B cell (primary cell): Measurements from ENCODE around the gene DIP2B.

Experiments used
- EZH2 ChIP-seq: IDR thresholded peaks from 2 replicates; pipeline ENCODE4 v1.6.1; 2012; ENCODE audit warnings: borderline replicate concordance, low read depth, mild to moderate bottlenecking, moderate library complexity, low read length; ENCODE audit not compliant: insufficient read depth, poor library complexity, severe bottlenecking
- TF ChIP-seq, protein P1 (sequence below): fragments of 200-600 bp; IDR thresholded peaks from one replicate; pipeline ENCODE4 v1.8.0; 2022; ENCODE audit warnings: antibody characterized with exemption, mild to moderate bottlenecking

DNA sequence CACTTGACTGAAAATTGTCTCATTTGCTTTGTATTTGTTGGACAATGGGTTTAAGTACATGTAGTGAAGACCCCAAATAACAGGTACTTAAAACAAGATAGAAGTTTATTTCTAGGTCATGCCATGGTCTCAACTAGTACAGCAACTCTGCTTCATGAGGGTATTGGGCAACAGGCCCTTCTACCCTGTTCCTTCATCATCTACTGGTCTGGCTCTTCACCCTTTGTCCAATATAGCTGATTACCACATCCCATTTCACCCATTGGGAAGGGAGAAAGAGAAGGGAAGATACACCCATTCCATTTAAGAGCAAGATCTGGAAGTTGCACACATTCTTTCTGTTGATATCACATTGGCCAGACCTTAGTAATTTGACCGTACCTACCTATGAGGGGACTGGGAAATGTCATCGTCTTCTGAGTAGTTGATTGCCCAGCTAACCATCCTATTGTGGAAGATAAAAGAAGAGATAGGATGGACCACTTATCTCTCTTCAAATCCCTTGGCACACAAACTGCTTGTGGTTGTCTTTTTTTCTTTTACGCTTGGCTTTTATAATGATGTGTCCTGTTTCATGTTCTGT, 104.6 kb downstream of the DIP2B start:
- TF ChIP-seq, protein P1, sequence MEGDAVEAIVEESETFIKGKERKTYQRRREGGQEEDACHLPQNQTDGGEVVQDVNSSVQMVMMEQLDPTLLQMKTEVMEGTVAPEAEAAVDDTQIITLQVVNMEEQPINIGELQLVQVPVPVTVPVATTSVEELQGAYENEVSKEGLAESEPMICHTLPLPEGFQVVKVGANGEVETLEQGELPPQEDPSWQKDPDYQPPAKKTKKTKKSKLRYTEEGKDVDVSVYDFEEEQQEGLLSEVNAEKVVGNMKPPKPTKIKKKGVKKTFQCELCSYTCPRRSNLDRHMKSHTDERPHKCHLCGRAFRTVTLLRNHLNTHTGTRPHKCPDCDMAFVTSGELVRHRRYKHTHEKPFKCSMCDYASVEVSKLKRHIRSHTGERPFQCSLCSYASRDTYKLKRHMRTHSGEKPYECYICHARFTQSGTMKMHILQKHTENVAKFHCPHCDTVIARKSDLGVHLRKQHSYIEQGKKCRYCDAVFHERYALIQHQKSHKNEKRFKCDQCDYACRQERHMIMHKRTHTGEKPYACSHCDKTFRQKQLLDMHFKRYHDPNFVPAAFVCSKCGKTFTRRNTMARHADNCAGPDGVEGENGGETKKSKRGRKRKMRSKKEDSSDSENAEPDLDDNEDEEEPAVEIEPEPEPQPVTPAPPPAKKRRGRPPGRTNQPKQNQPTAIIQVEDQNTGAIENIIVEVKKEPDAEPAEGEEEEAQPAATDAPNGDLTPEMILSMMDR: no peak
- no peak for TF ChIP-seq EZH2
